Caco-2 (cell line): ENCODE data around the gene TAX1BP1. TPM values are rescaled to one million over a fixed set of nuclear protein-coding genes. Genes with fewer than 3 reads are reported as not detected.

Experiments used
- BruUV-seq: library from RNA; stranded (reverse); fragments of 400-500 nt; replicated peaks from 2 replicates; lab custom pipeline; 2021; lab: Mats Ljungman, UMichigan
- CTCF ChIA-PET: fragments of 300-600 bp; sonication (Branson Sonifier 250); formaldehyde crosslinking; loops from one replicate; lab custom pipeline; 2022; ENCODE audit warnings: antibody characterized with exemption; lab: Charles Lee
- POLR2A ChIA-PET: fragments of 300-600 bp; sonication (Branson Sonifier 250); formaldehyde crosslinking; loops from one replicate; lab custom pipeline; 2022; ENCODE audit warnings: antibody characterized with exemption; lab: Charles Lee
- DNase-seq, 2 experiments: peaks; one replicate each; pipeline versions ENCODE4 v3.0.0 to v3.0.0-alpha.2; 2020 to 2022
- H3K27me3 ChIP-seq: replicated peaks from 2 replicates; pipeline ENCODE4 v1.6.0; 2011; ENCODE audit warnings: low read length; ENCODE audit not compliant: control insufficient read depth, insufficient read depth
- H3K36me3 ChIP-seq: 2 replicates; pipeline ENCODE4 v1.5.1; 2011; ENCODE audit warnings: low read length; ENCODE audit not compliant: control insufficient read depth, insufficient read depth
- H3K4me1 ChIP-seq: fragments of 250-450 bp; sonication (Bioruptor Pico); 2 replicates; pipeline ENCODE4 v1.5.1; 2020; ENCODE audit warnings: mild to moderate bottlenecking
- H3K4me3 ChIP-seq: 2 replicates; pipeline ENCODE4 v1.5.1; 2011; ENCODE audit warnings: low read depth, mild to moderate bottlenecking, control low read depth, low read length
- H3K9me3 ChIP-seq: fragments of 250-450 bp; sonication (Bioruptor Pico); 2 replicates; pipeline ENCODE4 v1.5.1; 2020; ENCODE audit warnings: mild to moderate bottlenecking, moderate library complexity
- H3K27ac Mint-ChIP-seq: one replicate; pipeline ENCODE4 v1.8.0; 2022; ENCODE audit warnings: mixed read lengths; ENCODE audit not compliant: unreplicated experiment
- H3K27me3 Mint-ChIP-seq: one replicate; pipeline ENCODE4 v1.8.0; 2022; ENCODE audit warnings: mixed read lengths; ENCODE audit not compliant: insufficient read depth, unreplicated experiment
- H3K36me3 Mint-ChIP-seq: one replicate; pipeline ENCODE4 v1.8.0; 2022; ENCODE audit warnings: mild to moderate bottlenecking, mixed read lengths; ENCODE audit not compliant: insufficient read depth, unreplicated experiment
- H3K4me1 Mint-ChIP-seq: one replicate; pipeline ENCODE4 v1.8.0; 2022; ENCODE audit warnings: low read depth, mixed read lengths; ENCODE audit not compliant: unreplicated experiment
- H3K4me3 Mint-ChIP-seq: one replicate; pipeline ENCODE4 v1.8.0; 2022; ENCODE audit warnings: mild to moderate bottlenecking, moderate library complexity, mixed read lengths; ENCODE audit not compliant: unreplicated experiment
- H3K9me3 Mint-ChIP-seq: one replicate; pipeline ENCODE4 v1.8.0; 2022; ENCODE audit warnings: mixed read lengths; ENCODE audit not compliant: unreplicated experiment
- CTCF ChIP-seq, 2 experiments: fragments of 200-600 bp in 1 of 2; IDR thresholded peaks; 1 replicate in 1 of 2; 2 replicates in 1 of 2; pipeline versions ENCODE4 v1.5.1 to v1.8.0; 2011 to 2022; ENCODE audit warnings: antibody characterized with exemption in 1 of 2, control low read depth in 1 of 2, inconsistent platforms in 1 of 2, low read depth in 1 of 2, low read length in 1 of 2, mild to moderate bottlenecking in 1 of 2, moderate library complexity in 1 of 2; ENCODE audit not compliant: insufficient read depth in 1 of 2, severe bottlenecking in 1 of 2, unreplicated experiment in 1 of 2
- intact Hi-C: fragments of 100-400 bp; cut with micrococcal nuclease; formaldehyde crosslinking; loops from one replicate; pipeline ENCODE4 v1.10.0; 2022; ENCODE audit not compliant: unreplicated experiment
- total RNA-seq: library from RNA; stranded (reverse); gene quantifications from 2 replicates; pipeline ENCODE4 v1.2.3, GENCODE V29; 2022

Gene TAX1BP1
- total RNA-seq, 1 experiment from 2014 or later: 96.8 TPM

GRCh38 chr7:27866256-27866655, 126.3 kb downstream of the TAX1BP1 start:
- DNase-seq: no peak
- Histone ChIP-seq H3K4me3 (no peak overlapping the region), H3K36me3 (no peaks in the 10 kb centered on the region), H3K4me1 (no peaks in the 10 kb centered on the region), H3K9me3 (no peaks in the 10 kb centered on the region), H3K27me3 (peaks cover 1% of the 10 kb centered on the region; the same call in 1 of the 2 replicates)
- TF ChIP-seq CTCF (IDR thresholded peaks at IDR 0.05; ENCODE audit: insufficient read depth in 1 of 2, low read depth in 1 of 2, low read length in 1 of 2, severe bottlenecking in 1 of 2, unreplicated experiment in 1 of 2): no peak
- Mint-ChIP-seq H3K36me3 (no peaks in the 10 kb centered on the region), H3K9me3 (no peaks in the 10 kb centered on the region), H3K4me1 (no peaks in the 10 kb centered on the region), H3K27me3 (peaks cover 7% of the 10 kb centered on the region), H3K27ac (no peak overlapping the region), H3K4me3 (no peak overlapping the region)
- intact Hi-C loops: no loop called here
- ChIA-PET POLR2A (no interaction called here), CTCF (no interaction called here)
- BruUV-seq: no TSS peak

- Histone ChIP-seq H3K36me3 (no peaks in the 10 kb centered on the region), H3K27me3 (no peaks in the 10 kb centered on the region; the same call in none of the 2 replicates), H3K9me3 (no peaks in the 10 kb centered on the region), H3K4me1 (no peaks in the 10 kb centered on the region), H3K4me3 (no peak overlapping the region)
- ChIA-PET POLR2A (no interaction called here), CTCF (no interaction called here)
- H3K36me3 Mint-ChIP-seq: no peaks in the 10 kb centered on the region
- no TSS peak for BruUV-seq
- H3K9me3 Mint-ChIP-seq: no peaks in the 10 kb centered on the region
- H3K27ac Mint-ChIP-seq: no peak overlapping the region
- no peak overlapping the region for H3K4me3 Mint-ChIP-seq
- no peak for DNase-seq
- no peaks in the 10 kb centered on the region for H3K4me1 Mint-ChIP-seq
- TF ChIP-seq CTCF (IDR thresholded peaks at IDR 0.05; ENCODE audit: insufficient read depth in 1 of 2, low read depth in 1 of 2, low read length in 1 of 2, severe bottlenecking in 1 of 2, unreplicated experiment in 1 of 2): no peak
- H3K27me3 Mint-ChIP-seq: peaks cover 5% of the 10 kb centered on the region
- intact Hi-C loops: no loop called here
These were observed 127.1 kb downstream of the TAX1BP1 start for GRCh38 chr7:27866828-27867672.

- no TSS peak for BruUV-seq
- Mint-ChIP-seq H3K4me1 (no peaks in the 10 kb centered on the region), H3K4me3 (no peak overlapping the region), H3K27ac (no peak overlapping the region), H3K36me3 (no peaks in the 10 kb centered on the region), H3K27me3 (peaks cover 4% of the 10 kb centered on the region), H3K9me3 (no peaks in the 10 kb centered on the region)
- H3K36me3 ChIP-seq: no peaks in the 10 kb centered on the region
- POLR2A ChIA-PET: no interaction called here
- intact Hi-C loops: no loop called here
- H3K4me3 ChIP-seq: no peak overlapping the region
- no peaks in the 10 kb centered on the region for H3K9me3 ChIP-seq
- CTCF ChIA-PET: no interaction called here
- no peaks in the 10 kb centered on the region; the same call in none of the 2 replicates for H3K27me3 ChIP-seq
- DNase-seq: no peak
- H3K4me1 ChIP-seq: no peaks in the 10 kb centered on the region
- TF ChIP-seq CTCF (IDR thresholded peaks at IDR 0.05; ENCODE audit: insufficient read depth in 1 of 2, low read depth in 1 of 2, low read length in 1 of 2, severe bottlenecking in 1 of 2, unreplicated experiment in 1 of 2): no peak
These were observed 128.2 kb downstream of the TAX1BP1 start for GRCh38 chr7:27868131-27868550.
